IPS-20b (cell line): ENCODE results near the gene MT2A.

Source experiments
- H3K27ac ChIP-seq: one replicate; pipeline ENCODE4 v1.5.1; 2013; ENCODE audit warnings: low read length
- H3K27me3 ChIP-seq: 2 replicates; pipeline ENCODE4 v1.6.1; 2013; ENCODE audit warnings: mild to moderate bottlenecking, low read length, inconsistent platforms; ENCODE audit not compliant: insufficient read depth
- H3K36me3 ChIP-seq: 2 replicates; pipeline ENCODE4 v1.6.1; 2013; ENCODE audit warnings: low read depth, mild to moderate bottlenecking, inconsistent platforms, low read length, moderate library complexity; ENCODE audit not compliant: insufficient read depth
- H3K4me1 ChIP-seq: 2 replicates; pipeline ENCODE4 v1.6.1; 2013; ENCODE audit warnings: mild to moderate bottlenecking, control low read depth, inconsistent platforms, low read length, moderate library complexity; ENCODE audit not compliant: insufficient read depth
- H3K4me3 ChIP-seq: 2 replicates; pipeline ENCODE4 v1.5.1; 2013; ENCODE audit warnings: mild to moderate bottlenecking, low read length, inconsistent platforms
- H3K9ac ChIP-seq: 2 replicates; pipeline ENCODE4 v1.6.1; 2013; ENCODE audit warnings: low read depth, mild to moderate bottlenecking, inconsistent platforms, low read length, moderate library complexity
- H3K9me3 ChIP-seq: 2 replicates; pipeline ENCODE4 v1.6.1; 2013; ENCODE audit warnings: mild to moderate bottlenecking, low read depth, low read length, inconsistent platforms; ENCODE audit not compliant: insufficient read depth

Gene MT2A

DNA sequence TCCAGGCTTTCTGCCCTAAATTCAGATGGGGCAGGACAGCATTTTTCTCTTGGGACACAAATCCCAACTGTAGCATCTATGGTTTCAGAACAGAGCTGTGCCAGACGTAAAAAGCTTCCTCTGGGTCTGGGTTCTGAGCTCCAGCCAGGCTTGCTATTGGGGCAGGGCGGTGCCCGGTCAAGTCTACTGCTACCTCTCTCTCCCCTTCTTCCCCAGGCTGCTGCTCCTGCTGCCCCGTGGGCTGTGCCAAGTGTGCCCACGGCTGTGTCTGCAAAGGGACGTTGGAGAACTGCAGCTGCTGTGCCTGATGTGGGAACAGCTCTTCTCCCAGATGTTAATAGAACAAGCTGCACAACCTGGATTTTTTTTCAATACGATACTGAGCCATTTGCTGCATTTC, 25.2 kb downstream of the MT2A start:
- no peak overlapping the region for H3K9ac ChIP-seq
- H3K27ac ChIP-seq: no peak overlapping the region
- peaks cover 100% of the 10 kb centered on the region for H3K27me3 ChIP-seq

DNA sequence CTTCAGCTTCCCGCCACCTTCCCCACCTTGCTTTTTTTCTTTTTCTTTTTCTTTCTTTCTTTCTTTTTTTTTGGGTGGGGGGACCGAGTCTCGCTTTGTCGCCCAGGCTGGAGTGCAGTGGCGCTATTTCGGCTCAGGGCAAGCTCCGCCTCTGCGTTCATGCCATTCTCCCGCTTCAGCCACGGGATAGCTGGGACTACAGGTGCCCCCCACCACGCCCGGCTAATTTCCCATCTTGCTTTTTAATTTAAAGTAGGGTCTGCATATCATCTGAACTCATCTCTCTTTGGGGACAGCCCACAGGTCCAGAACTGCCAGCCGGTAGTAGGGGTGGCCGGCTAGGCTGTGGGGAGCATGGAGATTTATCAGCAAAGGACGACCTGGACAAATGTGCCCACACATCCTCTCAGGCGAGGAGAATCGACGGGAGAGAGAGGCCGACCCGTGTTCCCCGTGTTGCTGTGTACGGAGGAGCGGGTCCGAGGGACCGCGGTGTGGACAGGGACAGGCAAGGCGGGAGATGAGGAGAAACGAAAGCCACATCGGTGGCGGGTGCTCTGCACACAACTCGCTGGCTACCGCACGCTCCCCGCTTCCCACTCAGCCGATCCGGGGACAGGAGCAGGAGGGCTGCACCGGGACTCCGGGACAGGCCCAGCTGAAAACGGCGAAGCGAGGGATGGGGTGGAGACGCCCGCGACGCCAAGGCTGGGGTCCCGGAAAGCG, 26.5 kb downstream of the MT2A start:
- 0 out of 2 replicates have a peak overlapping the region, but pooled peaks have one; percentile 27 for H3K4me3 ChIP-seq

More for the DNA sequence above, 25.2 kb downstream of the MT2A start:
- Histone ChIP-seq H3K36me3 (no peaks in the 10 kb centered on the region), H3K9me3 (no peaks in the 10 kb centered on the region), H3K4me3 (no peak overlapping the region), H3K4me1 (peaks cover 3% of the 10 kb centered on the region; the same call in 1 of the 2 replicates)

DNA sequence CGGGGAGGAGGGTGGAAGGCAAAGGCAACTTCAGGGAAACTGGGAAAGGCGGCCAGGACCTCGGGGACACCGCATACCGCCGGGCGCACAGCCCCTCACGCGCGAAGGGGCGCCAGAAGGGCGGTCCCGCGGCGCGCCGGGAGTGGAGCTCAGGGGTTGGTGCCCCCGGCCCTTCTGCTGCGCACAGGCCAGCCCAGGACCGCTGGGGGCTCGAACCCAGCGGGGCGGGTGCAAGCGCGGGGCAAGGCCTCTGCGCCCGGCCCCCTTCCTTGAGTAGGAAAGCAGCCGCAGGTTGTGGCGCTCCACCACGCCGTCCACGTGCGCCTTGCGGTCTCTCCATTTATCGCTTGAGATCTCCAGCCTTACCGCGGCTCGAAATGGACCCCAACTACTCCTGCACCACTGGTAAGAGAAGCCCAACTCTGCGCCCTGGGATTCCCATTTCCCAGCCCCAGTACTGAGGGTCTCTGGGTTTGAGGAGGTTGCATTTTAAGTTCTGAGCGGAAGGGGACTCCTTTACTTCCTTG, 27.1 kb downstream of the MT2A start:
- Histone ChIP-seq H3K36me3 (no peaks in the 10 kb centered on the region), H3K27ac (no peak overlapping the region), H3K27me3 (peaks cover 100% of the 10 kb centered on the region), H3K9ac (no peak overlapping the region), H3K4me1 (peaks cover 3% of the 10 kb centered on the region; the same call in 1 of the 2 replicates), H3K9me3 (no peaks in the 10 kb centered on the region; the same call in 1 of the 2 replicates), H3K4me3 (0 out of 2 replicates have a peak overlapping the region, but pooled peaks have one; percentile 27)

More for the DNA sequence above, 26.5 kb downstream of the MT2A start:
- H3K4me1 ChIP-seq: peaks cover 3% of the 10 kb centered on the region; the same call in 1 of the 2 replicates
- peaks cover 100% of the 10 kb centered on the region for H3K27me3 ChIP-seq
- no peaks in the 10 kb centered on the region; the same call in 1 of the 2 replicates for H3K9me3 ChIP-seq
- no peak overlapping the region for H3K27ac ChIP-seq
- no peaks in the 10 kb centered on the region for H3K36me3 ChIP-seq
- no peak overlapping the region for H3K9ac ChIP-seq

DNA sequence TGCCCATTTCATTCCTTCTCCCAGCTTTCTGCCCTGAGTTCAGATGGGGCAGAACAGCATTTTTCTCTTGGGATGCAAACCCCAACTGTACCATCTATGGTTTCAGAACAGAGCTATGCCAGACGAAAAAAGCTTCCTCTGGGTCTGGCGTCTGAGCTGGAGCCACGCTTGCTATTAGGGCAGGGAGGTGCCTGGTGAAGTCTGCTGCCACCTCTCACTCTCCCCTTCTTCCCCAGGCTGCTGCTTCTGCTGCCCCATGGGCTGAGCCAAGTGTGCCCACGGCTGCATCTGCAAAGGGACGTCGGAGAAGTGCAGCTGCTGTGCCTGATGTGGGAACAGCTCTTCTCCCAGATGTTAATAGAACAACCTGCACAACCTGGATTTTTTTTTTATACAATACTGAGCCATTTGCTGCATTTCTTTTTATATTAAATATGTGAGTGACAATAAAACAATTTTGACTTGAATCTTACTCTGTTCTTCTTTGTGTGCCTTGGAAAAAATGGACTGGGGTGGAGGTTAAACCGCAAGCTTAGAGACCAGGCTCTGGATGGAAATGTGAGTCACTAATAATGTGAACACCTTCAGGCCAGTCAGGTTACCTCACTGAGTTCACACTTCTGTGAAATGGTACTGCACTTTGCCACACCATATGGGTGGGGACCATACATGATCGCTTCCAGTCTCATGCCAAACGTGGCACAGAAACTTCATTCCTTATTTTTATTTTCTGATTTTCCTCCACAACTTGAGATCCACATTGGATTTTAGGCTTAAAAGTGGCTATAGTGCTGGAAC, 28.4 kb downstream of the MT2A start:
- H3K9me3 ChIP-seq: no peaks in the 10 kb centered on the region; the same call in 1 of the 2 replicates
- peaks cover 3% of the 10 kb centered on the region; the same call in 1 of the 2 replicates for H3K4me1 ChIP-seq
- no peak overlapping the region for H3K27ac ChIP-seq
- H3K4me3 ChIP-seq: no peak overlapping the region
- H3K36me3 ChIP-seq: no peaks in the 10 kb centered on the region
- H3K27me3 ChIP-seq: peaks cover 100% of the 10 kb centered on the region
- no peak overlapping the region for H3K9ac ChIP-seq

DNA sequence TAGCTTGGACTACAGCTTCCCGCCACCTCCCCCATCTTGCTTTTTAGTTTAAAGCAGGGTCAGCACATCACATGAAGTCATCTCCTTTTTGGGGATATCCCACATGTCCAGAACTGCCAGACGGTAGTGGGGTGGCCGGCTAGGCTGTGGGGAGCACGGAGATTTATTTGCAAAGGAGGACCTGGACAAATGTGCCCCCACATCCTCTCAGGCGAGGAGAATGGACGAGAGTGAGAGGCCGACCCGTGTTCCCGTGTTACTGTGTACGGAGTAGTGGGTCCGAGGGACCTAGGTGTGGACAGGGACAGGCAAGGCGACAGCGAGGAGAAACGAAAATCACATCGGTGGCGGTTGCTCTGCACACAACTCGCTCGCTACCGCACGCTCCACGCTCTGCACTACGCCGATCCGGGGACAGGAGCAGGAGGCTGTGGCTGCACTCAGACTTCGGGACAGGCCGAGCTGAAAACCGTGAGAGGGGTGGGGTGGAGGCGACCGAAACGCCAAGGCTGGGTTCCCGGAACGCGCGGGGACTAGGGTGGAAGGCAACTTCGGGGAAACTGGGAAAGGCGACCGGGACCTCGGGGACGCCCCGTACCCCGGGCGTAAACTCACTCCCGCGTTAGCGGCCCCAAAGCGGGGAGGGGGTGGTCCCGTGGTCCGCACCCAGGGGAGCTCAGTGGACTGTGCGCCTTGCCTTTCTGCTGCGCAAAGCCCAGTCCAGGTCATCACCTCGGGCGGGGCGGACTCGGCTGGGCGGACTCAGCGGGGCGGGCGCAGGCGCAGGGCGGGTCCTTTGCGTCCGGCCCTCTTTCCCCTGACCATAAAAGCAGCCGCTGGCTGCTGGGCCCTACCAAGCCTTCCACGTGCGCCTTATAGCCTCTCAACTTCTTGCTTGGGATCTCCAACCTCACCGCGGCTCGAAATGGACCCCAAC, 29.7 kb downstream of the MT2A start, which contains the start of gene MT1A:
Gene MT1A (plus strand): TSS at position 853 of the 937 bp plus-strand sequence. CDS start 73 bp downstream, at position 926.
- no peak within 1 kb of the TSS for H3K9ac ChIP-seq
- peaks cover 100% of the 10 kb centered on the region for H3K27me3 ChIP-seq
- peak within 1 kb of the TSS; percentile 47 for H3K4me3 ChIP-seq
- H3K27ac ChIP-seq: no peak within 1 kb of the TSS
- H3K36me3 ChIP-seq: no peaks in the 10 kb centered on the region
- H3K4me1 ChIP-seq: peaks cover 3% of the 10 kb centered on the region; the same call in 1 of the 2 replicates
- no peaks in the 10 kb centered on the region; the same call in 1 of the 2 replicates for H3K9me3 ChIP-seq

DNA sequence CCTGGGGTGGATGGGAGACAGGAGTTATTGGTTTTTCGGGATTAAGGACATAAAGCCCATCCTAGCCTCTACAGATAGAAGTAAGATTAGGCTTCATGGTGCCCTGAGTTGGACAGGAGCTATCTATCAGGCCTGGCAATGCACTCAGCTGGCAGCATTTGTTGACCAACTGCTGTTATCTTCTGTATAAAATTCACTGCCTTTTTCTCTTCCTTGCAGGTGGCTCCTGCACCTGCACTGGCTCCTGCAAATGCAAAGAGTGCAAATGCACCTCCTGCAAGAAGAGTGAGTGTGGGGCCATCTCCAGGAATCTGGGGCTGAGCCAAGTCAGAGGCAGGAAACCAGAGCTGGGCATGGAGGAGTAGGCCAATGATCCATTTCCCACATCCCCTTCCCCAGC, 30.7 kb downstream of the MT2A start:
- Histone ChIP-seq H3K4me3 (no peak overlapping the region), H3K9me3 (no peaks in the 10 kb centered on the region; the same call in 1 of the 2 replicates), H3K27ac (no peak overlapping the region), H3K36me3 (no peaks in the 10 kb centered on the region), H3K4me1 (peaks cover 7% of the 10 kb centered on the region; the same call in 1 of the 2 replicates), H3K27me3 (peaks cover 100% of the 10 kb centered on the region), H3K9ac (no peak overlapping the region)

DNA sequence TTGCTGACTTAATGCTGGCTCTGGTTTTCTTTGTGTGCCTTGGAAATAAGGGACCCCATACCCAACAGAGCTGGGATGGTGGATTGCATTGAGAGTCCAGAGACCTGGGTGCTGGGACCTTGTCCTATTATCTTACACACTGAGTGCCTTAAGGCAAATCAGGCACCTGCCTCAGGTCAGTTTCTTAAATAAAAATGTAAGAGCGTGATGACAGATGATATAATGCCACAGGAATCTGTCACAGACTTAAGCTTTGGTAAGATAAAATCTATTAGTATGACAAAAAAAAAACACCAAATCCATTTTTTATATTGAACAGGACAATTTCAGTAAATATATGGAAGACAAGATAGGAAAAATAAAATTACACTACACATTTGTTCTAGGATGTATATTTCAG, 31.7 kb downstream of the MT2A start:
- Histone ChIP-seq H3K9me3 (no peaks in the 10 kb centered on the region; the same call in 1 of the 2 replicates), H3K9ac (no peak overlapping the region), H3K4me1 (peaks cover 4% of the 10 kb centered on the region; the same call in 1 of the 2 replicates), H3K27ac (no peak overlapping the region), H3K27me3 (peaks cover 100% of the 10 kb centered on the region), H3K4me3 (no peak overlapping the region), H3K36me3 (no peaks in the 10 kb centered on the region)

DNA sequence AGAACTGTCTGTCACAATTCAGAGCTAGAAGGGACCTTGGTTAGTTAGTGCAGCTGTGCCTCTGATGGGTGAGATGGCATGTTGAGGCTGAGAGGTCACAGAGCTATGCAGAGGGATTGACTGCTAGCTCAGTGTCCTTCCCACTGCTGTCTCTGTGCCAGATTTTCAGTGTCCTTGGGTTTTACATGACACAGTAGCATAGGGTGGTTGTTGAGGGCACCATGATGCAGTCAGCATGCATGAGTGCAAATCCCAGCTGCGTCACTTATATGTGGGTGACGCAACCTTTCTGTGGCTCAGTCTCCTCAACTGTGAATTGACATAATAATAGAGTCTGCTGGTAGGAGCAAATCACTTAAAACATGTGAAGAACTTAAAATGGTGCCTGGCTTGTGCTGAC, 32.8 kb downstream of the MT2A start:
- peaks cover 100% of the 10 kb centered on the region for H3K27me3 ChIP-seq

DNA sequence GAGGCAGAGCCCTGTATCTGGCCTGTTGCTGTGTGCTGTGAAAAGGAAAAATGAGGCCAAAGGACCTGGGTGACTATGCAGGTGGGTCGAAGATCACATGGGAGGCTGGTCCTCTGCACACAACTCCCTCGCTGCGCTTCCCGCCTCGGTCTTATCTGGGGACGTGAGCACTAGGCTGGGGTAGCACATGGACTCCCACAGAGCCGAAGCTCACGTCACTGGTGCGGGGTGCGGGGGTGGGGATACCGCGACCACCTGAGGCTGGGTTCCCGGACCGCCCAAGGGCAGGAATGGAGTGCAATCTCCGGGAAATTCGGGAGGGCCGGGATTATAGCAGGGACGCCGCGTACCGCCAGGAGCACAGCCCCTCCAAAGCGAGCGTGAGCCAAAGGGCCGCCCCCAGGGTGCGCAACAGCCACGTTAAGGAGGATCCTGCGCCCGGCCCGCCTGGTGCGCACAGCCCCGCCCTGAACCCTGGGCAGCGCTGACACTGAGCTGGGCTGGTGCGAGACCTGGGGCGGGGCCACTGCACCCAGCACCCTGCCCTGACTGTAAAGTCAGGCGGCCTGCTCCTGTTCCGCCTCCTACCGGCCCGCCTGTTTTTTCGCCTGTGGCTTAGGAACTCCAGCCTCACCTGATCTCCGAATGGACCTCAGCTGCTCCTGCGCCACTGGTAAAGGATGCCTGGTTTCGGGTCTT, 34.8 kb downstream of the MT2A start:
- no peak overlapping the region for H3K27ac ChIP-seq
- peak overlapping the region; percentile 54 for H3K4me3 ChIP-seq
- H3K9me3 ChIP-seq: no peaks in the 10 kb centered on the region; the same call in 1 of the 2 replicates
- H3K4me1 ChIP-seq: peaks cover 4% of the 10 kb centered on the region; the same call in 1 of the 2 replicates
- H3K9ac ChIP-seq: no peak overlapping the region
- no peaks in the 10 kb centered on the region for H3K36me3 ChIP-seq
- H3K27me3 ChIP-seq: peaks cover 100% of the 10 kb centered on the region

More for the DNA sequence above, 32.8 kb downstream of the MT2A start:
- H3K27ac ChIP-seq: no peak overlapping the region
- peaks cover 4% of the 10 kb centered on the region; the same call in 1 of the 2 replicates for H3K4me1 ChIP-seq
- H3K9ac ChIP-seq: no peak overlapping the region
- H3K36me3 ChIP-seq: no peaks in the 10 kb centered on the region
- no peaks in the 10 kb centered on the region; the same call in 1 of the 2 replicates for H3K9me3 ChIP-seq
- H3K4me3 ChIP-seq: no peak overlapping the region

DNA sequence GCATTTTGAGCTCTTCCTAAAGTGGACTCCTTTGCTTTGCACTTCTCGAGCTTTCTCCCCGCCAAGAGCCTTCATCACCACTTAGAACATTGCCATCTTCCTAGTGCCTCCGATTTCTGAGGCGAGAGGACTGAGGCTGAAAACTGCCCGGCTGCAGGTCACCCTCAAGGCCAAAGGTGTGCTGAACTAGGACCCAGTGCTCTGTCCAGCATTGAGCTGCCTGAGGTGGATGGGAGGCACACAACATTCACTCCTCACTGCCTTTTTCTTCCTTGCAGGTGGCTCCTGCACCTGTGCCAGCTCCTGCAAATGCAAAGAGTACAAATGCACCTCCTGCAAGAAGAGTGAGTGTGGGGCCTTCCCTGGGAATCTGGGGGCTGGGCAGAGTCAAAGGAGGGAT, 35.4 kb downstream of the MT2A start:
- peaks cover 100% of the 10 kb centered on the region for H3K27me3 ChIP-seq
- peak overlapping the region; percentile 54 for H3K4me3 ChIP-seq
- H3K27ac ChIP-seq: no peak overlapping the region

More for the DNA sequence above, 35.4 kb downstream of the MT2A start:
- no peak overlapping the region for H3K9ac ChIP-seq
- H3K9me3 ChIP-seq: no peaks in the 10 kb centered on the region; the same call in 1 of the 2 replicates
- H3K36me3 ChIP-seq: no peaks in the 10 kb centered on the region
- peaks cover 4% of the 10 kb centered on the region; the same call in 1 of the 2 replicates for H3K4me1 ChIP-seq
